WTC11 (cell line): ENCODE results near the gene COL20A1. TPM values are rescaled to one million over a fixed set of nuclear protein-coding genes. Genes with fewer than 3 reads are reported as not detected.

Experiments
- ATAC-seq: fragments of 200-7000 bp; cut with Tn5 transposase; 2 replicates; pipeline ENCODE4 v1.10.0; 2021; ENCODE audit warnings: mild to moderate bottlenecking, moderate library complexity
- CTCF ChIA-PET: fragments of 300-600 bp; sonication (Branson Sonifier 250); formaldehyde crosslinking; loops from one replicate; lab custom pipeline; 2021; ENCODE audit warnings: antibody characterized with exemption; lab: Charles Lee
- POLR2A ChIA-PET: fragments of 350-600 bp; sonication (Branson Sonifier 250); formaldehyde crosslinking; loops from one replicate; lab custom pipeline; 2021; ENCODE audit warnings: antibody characterized with exemption; lab: Charles Lee
- DNase-seq: peaks from one replicate; pipeline ENCODE4 v3.0.0; 2021; ENCODE audit warnings: low spot score
- H3K27ac Mint-ChIP-seq: 2 replicates; pipeline ENCODE4 v1.8.0; 2021; ENCODE audit warnings: mixed read lengths
- H3K27me3 Mint-ChIP-seq: 2 replicates; pipeline ENCODE4 v1.8.0; 2021; ENCODE audit warnings: low read depth, mild to moderate bottlenecking, moderate library complexity, mixed read lengths
- H3K36me3 Mint-ChIP-seq: 2 replicates; pipeline ENCODE4 v1.8.0; 2021; ENCODE audit warnings: mixed read lengths
- H3K4me1 Mint-ChIP-seq: 2 replicates; pipeline ENCODE4 v1.8.0; 2022; ENCODE audit warnings: mixed read lengths
- H3K4me3 Mint-ChIP-seq: 2 replicates; pipeline ENCODE4 v1.8.0; 2021; ENCODE audit warnings: mild to moderate bottlenecking, moderate library complexity, mixed read lengths
- H3K9me3 Mint-ChIP-seq: 2 replicates; pipeline ENCODE4 v1.8.0; 2021; ENCODE audit warnings: mixed read lengths
- ATF6 ChIP-seq: sonication (generic); formaldehyde crosslinking; IDR thresholded peaks from 2 replicates; pipeline ENCODE4 v1.8.1; 2023; ENCODE audit warnings: mild to moderate bottlenecking, missing genetic modification reagents
- CBFB ChIP-seq: sonication (generic); formaldehyde crosslinking; IDR thresholded peaks from 2 replicates; pipeline ENCODE4 v1.8.1; 2022; ENCODE audit warnings: mild to moderate bottlenecking, low read depth, missing genetic modification reagents
- E2F4 ChIP-seq: sonication (generic); formaldehyde crosslinking; IDR thresholded peaks from 2 replicates; pipeline ENCODE4 v1.8.1; 2022; ENCODE audit warnings: low read depth, mild to moderate bottlenecking, moderate library complexity, missing genetic modification reagents, borderline replicate concordance
- ETV6 ChIP-seq: sonication (generic); formaldehyde crosslinking; IDR thresholded peaks from 2 replicates; pipeline ENCODE4 v1.8.1; 2022; ENCODE audit warnings: mild to moderate bottlenecking, missing genetic modification reagents
- GABPB1 ChIP-seq: sonication (generic); formaldehyde crosslinking; IDR thresholded peaks from 2 replicates; pipeline ENCODE4 v1.8.1; 2023; ENCODE audit warnings: mild to moderate bottlenecking, missing genetic modification reagents
- GRHL2 ChIP-seq: fragments of 250-450 bp; sonication (Bioruptor Pico); IDR thresholded peaks from 2 replicates; pipeline ENCODE4 v1.8.0; 2022; ENCODE audit warnings: mild to moderate bottlenecking, moderate library complexity; ENCODE audit not compliant: insufficient replicate concordance, severe bottlenecking
- JUN ChIP-seq: sonication (generic); formaldehyde crosslinking; IDR thresholded peaks from 2 replicates; pipeline ENCODE4 v1.8.0; 2023; ENCODE audit warnings: mild to moderate bottlenecking, missing genetic modification reagents
- NFATC4 ChIP-seq: fragments of 250-450 bp; sonication (Bioruptor Pico); IDR thresholded peaks from 2 replicates; pipeline ENCODE4 v1.9.0; 2021; ENCODE audit warnings: mild to moderate bottlenecking
- PRDM15 ChIP-seq: sonication (generic); formaldehyde crosslinking; IDR thresholded peaks from 2 replicates; pipeline ENCODE4 v1.8.0; 2022; ENCODE audit warnings: missing genetic modification reagents
- RORB ChIP-seq: fragments of 250-450 bp; sonication (Bioruptor Pico); IDR thresholded peaks from 2 replicates; pipeline ENCODE4 v1.9.0; 2021; ENCODE audit warnings: mild to moderate bottlenecking
- SOX15 ChIP-seq: fragments of 250-450 bp; sonication (Bioruptor Pico); IDR thresholded peaks from 2 replicates; pipeline ENCODE4 v1.9.0; 2021; ENCODE audit warnings: mild to moderate bottlenecking
- USF1 ChIP-seq: sonication (generic); formaldehyde crosslinking; IDR thresholded peaks from 2 replicates; pipeline ENCODE4 v1.8.0; 2022; ENCODE audit warnings: mild to moderate bottlenecking, missing genetic modification reagents
- ZNF423 ChIP-seq: fragments of 250-450 bp; sonication (Bioruptor Pico); IDR thresholded peaks from 2 replicates; pipeline ENCODE4 v2.1.2; 2022; ENCODE audit warnings: mild to moderate bottlenecking, moderate library complexity
- ZNF532 ChIP-seq: fragments of 250-450 bp; sonication (Bioruptor Pico); IDR thresholded peaks from 2 replicates; pipeline ENCODE4 v1.9.0; 2021; ENCODE audit warnings: mild to moderate bottlenecking, borderline replicate concordance
- ZNF671 ChIP-seq: fragments of 250-450 bp; sonication (Bioruptor Pico); IDR thresholded peaks from 2 replicates; pipeline ENCODE4 v1.8.0; 2021; ENCODE audit warnings: mild to moderate bottlenecking
- total RNA-seq: library from RNA; stranded (reverse); gene quantifications from 3 replicates; pipeline ENCODE4 v1.2.3, GENCODE V29; 2021
- TF ChIP-seq, protein P1 (sequence below): sonication (generic); formaldehyde crosslinking; IDR thresholded peaks from 2 replicates; pipeline ENCODE4 v1.8.1; 2023; ENCODE audit warnings: mild to moderate bottlenecking, missing genetic modification reagents, moderate library complexity
- TF ChIP-seq, protein P2 (sequence below): sonication (generic); formaldehyde crosslinking; IDR thresholded peaks from 2 replicates; pipeline ENCODE4 v1.8.0; 2022; ENCODE audit warnings: mild to moderate bottlenecking, missing genetic modification reagents
- TF ChIP-seq, protein P3 (sequence below): sonication (generic); formaldehyde crosslinking; IDR thresholded peaks from 2 replicates; pipeline ENCODE4 v1.8.0; 2022; ENCODE audit warnings: mild to moderate bottlenecking, missing genetic modification reagents

COL20A1 gene
- total RNA-seq, 1 experiment from 2014 or later, result 1.3 TPM

DNA sequence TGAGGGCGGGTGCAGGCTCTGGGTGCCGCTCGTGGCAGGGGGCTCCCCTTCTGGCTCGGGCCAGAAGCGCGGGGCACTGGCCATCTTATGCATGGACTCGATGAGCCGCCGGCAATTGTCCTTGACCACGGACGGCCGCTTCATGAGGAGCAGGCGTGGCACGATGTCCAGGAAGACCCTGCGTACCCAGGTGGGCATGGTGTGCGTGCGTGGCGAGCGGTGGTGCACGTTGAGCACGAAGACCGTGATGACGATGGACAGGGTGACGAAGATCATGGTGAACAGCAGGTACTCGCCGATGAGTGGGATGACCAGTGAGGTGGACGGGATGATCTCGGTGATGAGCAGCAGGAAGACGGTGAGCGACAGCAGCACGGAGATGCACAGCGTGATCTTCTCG is 57.2 kb downstream of the COL20A1 start:
- DNase-seq, result no peak
- ChIA-PET POLR2A (no interaction called here), CTCF (interaction anchor here (3.9 kb wide), 1 partner anchor 40 kb away, joined by 18 read pairs; no protein-coding TSS in a partner anchor)
- peaks cover 2% of the 10 kb centered on the region; the same call in 1 of the 2 replicates for H3K36me3 Mint-ChIP-seq
- no peak overlapping the region for H3K4me3 Mint-ChIP-seq
- TF ChIP-seq ETV6 (CRISPR knock-in tag) (no peak), PRDM15 (CRISPR knock-in tag) (no peak), CBFB (no peak), ZNF671 (CRISPR knock-in tag) (no peak), USF1 (CRISPR knock-in tag) (no peak), GABPB1 (CRISPR knock-in tag) (no peak), ZNF532 (no peak), GRHL2 (CRISPR knock-in tag) (no peak), NFATC4 (CRISPR knock-in tag) (no peak), ZNF423 (CRISPR knock-in tag) (no peak), SOX15 (CRISPR knock-in tag) (no peak), RORB (CRISPR knock-in tag) (no peak)
- TF ChIP-seq, protein P1, sequence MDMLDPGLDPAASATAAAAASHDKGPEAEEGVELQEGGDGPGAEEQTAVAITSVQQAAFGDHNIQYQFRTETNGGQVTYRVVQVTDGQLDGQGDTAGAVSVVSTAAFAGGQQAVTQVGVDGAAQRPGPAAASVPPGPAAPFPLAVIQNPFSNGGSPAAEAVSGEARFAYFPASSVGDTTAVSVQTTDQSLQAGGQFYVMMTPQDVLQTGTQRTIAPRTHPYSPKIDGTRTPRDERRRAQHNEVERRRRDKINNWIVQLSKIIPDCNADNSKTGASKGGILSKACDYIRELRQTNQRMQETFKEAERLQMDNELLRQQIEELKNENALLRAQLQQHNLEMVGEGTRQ (CRISPR knock-in tag), result no peak
- TF ChIP-seq, protein P2, sequence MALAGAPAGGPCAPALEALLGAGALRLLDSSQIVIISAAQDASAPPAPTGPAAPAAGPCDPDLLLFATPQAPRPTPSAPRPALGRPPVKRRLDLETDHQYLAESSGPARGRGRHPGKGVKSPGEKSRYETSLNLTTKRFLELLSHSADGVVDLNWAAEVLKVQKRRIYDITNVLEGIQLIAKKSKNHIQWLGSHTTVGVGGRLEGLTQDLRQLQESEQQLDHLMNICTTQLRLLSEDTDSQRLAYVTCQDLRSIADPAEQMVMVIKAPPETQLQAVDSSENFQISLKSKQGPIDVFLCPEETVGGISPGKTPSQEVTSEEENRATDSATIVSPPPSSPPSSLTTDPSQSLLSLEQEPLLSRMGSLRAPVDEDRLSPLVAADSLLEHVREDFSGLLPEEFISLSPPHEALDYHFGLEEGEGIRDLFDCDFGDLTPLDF (CRISPR knock-in tag), result no peak
- H3K9me3 Mint-ChIP-seq, result peaks cover 11% of the 10 kb centered on the region
- no peaks in the 10 kb centered on the region for H3K27me3 Mint-ChIP-seq
- peaks cover 6% of the 10 kb centered on the region for H3K4me1 Mint-ChIP-seq
- H3K27ac Mint-ChIP-seq, result no peak overlapping the region
- ATAC-seq, result no peak

DNA sequence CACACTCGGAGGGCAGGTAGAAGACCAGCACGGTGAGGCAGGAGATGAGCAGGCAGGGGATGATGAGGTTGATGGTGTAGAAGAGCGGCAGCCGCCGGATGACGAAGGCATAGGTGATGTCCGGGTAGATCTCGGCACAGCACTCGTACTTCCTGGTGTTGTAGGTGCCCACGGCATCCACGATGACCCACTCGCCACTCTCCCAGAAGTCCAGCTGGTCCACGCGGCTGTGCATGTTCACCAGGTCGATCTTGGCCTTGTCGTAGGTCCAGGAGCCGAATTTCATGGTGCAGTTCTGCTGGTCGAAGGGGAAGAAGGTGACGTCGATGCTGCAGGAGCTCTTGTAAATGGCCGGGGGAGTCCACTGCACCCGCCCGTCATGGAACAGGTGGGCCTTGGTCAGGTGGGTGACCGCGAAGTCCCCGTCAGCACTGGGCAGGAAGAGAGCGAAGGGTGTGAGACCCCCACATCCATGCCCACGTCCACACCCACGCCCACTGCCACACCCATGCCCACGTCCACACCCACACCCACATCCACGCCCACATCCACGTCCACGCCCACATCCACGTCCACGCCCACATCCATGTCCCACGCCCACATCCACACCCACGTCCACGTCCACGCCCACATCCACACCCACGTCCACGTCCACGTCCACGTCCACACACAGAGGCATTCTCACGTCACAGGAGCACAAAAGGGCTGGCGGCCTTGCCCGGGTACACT is 57.8 kb downstream of the COL20A1 start:
- H3K36me3 Mint-ChIP-seq, result peaks cover 2% of the 10 kb centered on the region; the same call in 1 of the 2 replicates
- H3K9me3 Mint-ChIP-seq, result peaks cover 11% of the 10 kb centered on the region
- no peak for ATAC-seq
- ChIA-PET POLR2A (interaction anchor here (0.7 kb wide), 1 partner anchor 110 kb away, joined by 3 read pairs; no protein-coding TSS in a partner anchor), CTCF (interaction anchor here (1.7 to 3.9 kb wide), 3 partner anchors 31 to 120 kb away, joined by 3 to 20 read pairs (median 18); no protein-coding TSS in a partner anchor)
- H3K27ac Mint-ChIP-seq, result no peak overlapping the region
- no peak for DNase-seq
- H3K4me3 Mint-ChIP-seq, result no peak overlapping the region
- H3K4me1 Mint-ChIP-seq, result peaks cover 6% of the 10 kb centered on the region
- H3K27me3 Mint-ChIP-seq, result no peaks in the 10 kb centered on the region
- no peak for TF ChIP-seq E2F4
- no peak for TF ChIP-seq ATF6 (CRISPR knock-in tag)
- TF ChIP-seq GABPB1 (CRISPR knock-in tag), result no peak
- TF ChIP-seq, protein P3, sequence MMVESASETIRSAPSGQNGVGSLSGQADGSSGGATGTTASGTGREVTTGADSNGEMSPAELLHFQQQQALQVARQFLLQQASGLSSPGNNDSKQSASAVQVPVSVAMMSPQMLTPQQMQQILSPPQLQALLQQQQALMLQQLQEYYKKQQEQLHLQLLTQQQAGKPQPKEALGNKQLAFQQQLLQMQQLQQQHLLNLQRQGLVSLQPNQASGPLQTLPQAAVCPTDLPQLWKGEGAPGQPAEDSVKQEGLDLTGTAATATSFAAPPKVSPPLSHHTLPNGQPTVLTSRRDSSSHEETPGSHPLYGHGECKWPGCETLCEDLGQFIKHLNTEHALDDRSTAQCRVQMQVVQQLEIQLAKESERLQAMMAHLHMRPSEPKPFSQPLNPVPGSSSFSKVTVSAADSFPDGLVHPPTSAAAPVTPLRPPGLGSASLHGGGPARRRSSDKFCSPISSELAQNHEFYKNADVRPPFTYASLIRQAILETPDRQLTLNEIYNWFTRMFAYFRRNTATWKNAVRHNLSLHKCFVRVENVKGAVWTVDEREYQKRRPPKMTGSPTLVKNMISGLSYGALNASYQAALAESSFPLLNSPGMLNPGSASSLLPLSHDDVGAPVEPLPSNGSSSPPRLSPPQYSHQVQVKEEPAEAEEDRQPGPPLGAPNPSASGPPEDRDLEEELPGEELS (CRISPR knock-in tag), result no peak
- no peak for TF ChIP-seq JUN (CRISPR knock-in tag)
